MM.1S (cell line): Measurements from ENCODE around the gene INSR.
"Not testable (repeated sequence)": the region's sequence is repeated elsewhere in the genome, so short reads cannot be mapped to it uniquely, and the experiment has no call there.

Experiments
- DNase-seq: peaks from one replicate; pipeline ENCODE4 v3.0.0-alpha.2; 2015
- H2AFZ ChIP-seq: fragments of 300-600 bp; sonication (generic); 2 replicates; pipeline ENCODE4 v1.6.0; 2016; ENCODE audit warnings: antibody characterized with exemption, low read length
- H3F3A ChIP-seq: fragments of 300-600 bp; sonication (generic); 2 replicates; pipeline ENCODE4 v1.6.1; 2016; ENCODE audit warnings: mild to moderate bottlenecking, antibody characterized with exemption, low read length, moderate library complexity, mixed read lengths; ENCODE audit not compliant: insufficient read depth
- H3K27ac ChIP-seq: fragments of 300-600 bp; sonication (generic); 2 replicates; pipeline ENCODE4 v1.5.1; 2016; ENCODE audit warnings: mild to moderate bottlenecking, low read length
- H3K27me3 ChIP-seq: fragments of 300-600 bp; sonication (generic); replicated peaks from 2 replicates; pipeline ENCODE4 v1.6.0; 2016; ENCODE audit warnings: low read length; ENCODE audit not compliant: insufficient read depth
- H3K36me3 ChIP-seq: fragments of 300-600 bp; sonication (generic); replicated peaks from 2 replicates; pipeline ENCODE4 v1.6.1; 2016; ENCODE audit warnings: mild to moderate bottlenecking, low read length, mixed read lengths; ENCODE audit not compliant: insufficient read depth
- H3K4me1 ChIP-seq: fragments of 300-600 bp; sonication (generic); 2 replicates; pipeline ENCODE4 v1.6.1; 2016; ENCODE audit warnings: low read length, mixed read lengths
- H3K4me2 ChIP-seq: fragments of 300-600 bp; sonication (generic); 2 replicates; pipeline ENCODE4 v1.6.0; 2016; ENCODE audit warnings: low read depth, low read length
- H3K4me3 ChIP-seq: fragments of 300-600 bp; sonication (generic); 2 replicates; pipeline ENCODE4 v1.5.1; 2016; ENCODE audit warnings: low read length, mixed read lengths
- H3K79me2 ChIP-seq: fragments of 300-600 bp; sonication (generic); 2 replicates; pipeline ENCODE4 v1.6.1; 2016; ENCODE audit warnings: mixed run types, low read length, mixed read lengths
- H3K9ac ChIP-seq: fragments of 300-600 bp; sonication (generic); 2 replicates; pipeline ENCODE4 v1.6.1; 2016; ENCODE audit warnings: low read length, mixed read lengths
- H3K9me2 ChIP-seq: fragments of 300-600 bp; sonication (generic); replicated peaks from 2 replicates; pipeline ENCODE4 v1.6.1; 2016; ENCODE audit warnings: mild to moderate bottlenecking, low read length, mixed read lengths; ENCODE audit not compliant: insufficient read depth
- H3K9me3 ChIP-seq: fragments of 300-600 bp; sonication (generic); replicated peaks from 2 replicates; pipeline ENCODE4 v1.6.1; 2016; ENCODE audit warnings: mild to moderate bottlenecking, low read length, mixed read lengths; ENCODE audit not compliant: insufficient read depth
- H4K20me1 ChIP-seq: fragments of 300-600 bp; sonication (generic); 2 replicates; pipeline ENCODE4 v1.6.1; 2016; ENCODE audit warnings: mild to moderate bottlenecking, low read length, moderate library complexity, mixed read lengths; ENCODE audit not compliant: insufficient read depth
- CTCF ChIP-seq: fragments of 300-600 bp; sonication (generic); IDR thresholded peaks from 2 replicates; pipeline ENCODE4 v1.5.1; 2016; ENCODE audit warnings: antibody characterized with exemption, low read length, mixed read lengths
- EZH2 ChIP-seq: fragments of 300-600 bp; sonication (generic); optimal IDR thresholded peaks from 2 replicates; pipeline ENCODE3; 2017; ENCODE audit warnings: low read depth, mild to moderate bottlenecking, antibody characterized with exemption, low read length, mixed read lengths
- EZH2phosphoT487 ChIP-seq: fragments of 300-600 bp; sonication (generic); IDR thresholded peaks from 2 replicates; pipeline ENCODE4 v1.6.1; 2018; ENCODE audit warnings: antibody characterized with exemption, low read length

INSR gene

GRCh38 chr19:7311911-7312310, 17.7 kb upstream of the INSR start:
- Histone ChIP-seq H3K9me3 (no peaks in the 10 kb centered on the region), H3K4me2 (no peak overlapping the region), H3K79me2 (no peaks in the 10 kb centered on the region), H3K27me3 (no peaks in the 10 kb centered on the region), H3K36me3 (no peaks in the 10 kb centered on the region), H3K4me3 (no peak overlapping the region), H3K4me1 (no peaks in the 10 kb centered on the region), H3K9me2 (no peaks in the 10 kb centered on the region), H2AFZ (no peak overlapping the region), H3K27ac (no peak overlapping the region), H3K9ac (no peak overlapping the region), H3F3A (no peaks in the 10 kb centered on the region), H4K20me1 (no peaks in the 10 kb centered on the region)
- no peak for TF ChIP-seq CTCF
- no peak for TF ChIP-seq EZH2
- no peak for TF ChIP-seq EZH2phosphoT487
- no peak for DNase-seq

- H3K4me1 ChIP-seq, DNase-seq, H3K9ac ChIP-seq, H3K79me2 ChIP-seq, H3K27ac ChIP-seq, H3K4me3 ChIP-seq, H2AFZ ChIP-seq, H3K27me3 ChIP-seq, H3K9me2 ChIP-seq, H3K36me3 ChIP-seq, H3K9me3 ChIP-seq, H3F3A ChIP-seq, H4K20me1 ChIP-seq, H3K4me2 ChIP-seq: not testable (repeated sequence)
Observed at GRCh38 chr19:7308327-7308726, 14.1 kb upstream of the INSR start.

- TF ChIP-seq EZH2 (no peak), EZH2phosphoT487 (no peak), CTCF (no peak)
- H3K27ac ChIP-seq = no peak overlapping the region
- no peaks in the 10 kb centered on the region for H3K9me2 ChIP-seq
- H3K4me3 ChIP-seq = no peak overlapping the region
- no peak for DNase-seq
- H3K27me3 ChIP-seq = no peaks in the 10 kb centered on the region
- H3K4me2 ChIP-seq = no peak overlapping the region
- no peaks in the 10 kb centered on the region for H3K79me2 ChIP-seq
- H2AFZ ChIP-seq = no peak overlapping the region
- H3K36me3 ChIP-seq = no peaks in the 10 kb centered on the region
- no peaks in the 10 kb centered on the region for H3K9me3 ChIP-seq
- no peaks in the 10 kb centered on the region for H4K20me1 ChIP-seq
- no peaks in the 10 kb centered on the region for H3F3A ChIP-seq
- no peaks in the 10 kb centered on the region for H3K4me1 ChIP-seq
- no peak overlapping the region for H3K9ac ChIP-seq
Observed at GRCh38 chr19:7307590-7308218, 13.5 kb upstream of the INSR start.

GRCh38 chr19:7304200-7304599, 10.0 kb upstream of the INSR start:
- Histone ChIP-seq H3K4me3 (no peak overlapping the region), H3K9ac (no peak overlapping the region), H3K79me2 (no peaks in the 10 kb centered on the region), H4K20me1 (no peaks in the 10 kb centered on the region), H3K9me2 (no peaks in the 10 kb centered on the region), H3K4me1 (no peaks in the 10 kb centered on the region), H2AFZ (no peak overlapping the region), H3K27me3 (no peaks in the 10 kb centered on the region), H3K27ac (no peak overlapping the region), H3F3A (no peaks in the 10 kb centered on the region), H3K4me2 (no peak overlapping the region), H3K36me3 (no peaks in the 10 kb centered on the region), H3K9me3 (no peaks in the 10 kb centered on the region)
- TF ChIP-seq CTCF = no peak
- TF ChIP-seq EZH2phosphoT487 = no peak
- no peak for TF ChIP-seq EZH2
- no peak for DNase-seq
